HG02840 (cell line): ENCODE data around the gene VAC14.
"Not testable (repeated sequence)": the region's sequence is repeated elsewhere in the genome, so short reads cannot be mapped to it uniquely, and the experiment has no call there.

ENCODE experiments used
- ATAC-seq: cut with Tn5 transposase; IDR thresholded peaks from one replicate; pipeline ENCODE4 v1.9.1; 2021; ENCODE audit warnings: mild to moderate bottlenecking, moderate library complexity, moderate number of reproducible peaks; ENCODE audit not compliant: unreplicated experiment, low FRiP score

Gene VAC14

GRCh38 chr16:70653809-70654771 is 146.9 kb downstream of the VAC14 start:
- no peak for ATAC-seq

GRCh38 chr16:70653406-70653805 is 147.6 kb downstream of the VAC14 start:
- no peak for ATAC-seq

- ATAC-seq = no peak
These were observed 148.6 kb downstream of the VAC14 start for GRCh38 chr16:70652322-70652721.

GRCh38 chr16:70651524-70651923 is 149.4 kb downstream of the VAC14 start:
- no peak for ATAC-seq

- ATAC-seq = no peak
These were observed 150.7 kb downstream of the VAC14 start for GRCh38 chr16:70650216-70650615.

GRCh38 chr16:70649300-70649699 is 151.7 kb downstream of the VAC14 start:
- ATAC-seq = no peak

- ATAC-seq = no peak
These were observed 152.4 kb downstream of the VAC14 start for GRCh38 chr16:70648606-70649005.

- ATAC-seq = no peak
These were observed 153.3 kb downstream of the VAC14 start for GRCh38 chr16:70647441-70648359.

- ATAC-seq = no peak
These were observed 154.4 kb downstream of the VAC14 start, which contains the start of gene IL34 for GRCh38 chr16:70646260-70647241. IL34 (plus strand) TSS chr16:70646559; CDS start chr16:70646948, 389 bp downstream.

- no peak for ATAC-seq
These were observed 156.0 kb downstream of the VAC14 start for GRCh38 chr16:70644763-70645597.

GRCh38 chr16:70643264-70643663 is 157.7 kb downstream of the VAC14 start:
- ATAC-seq = not testable (repeated sequence)

- ATAC-seq = no peak
These were observed 158.3 kb downstream of the VAC14 start for GRCh38 chr16:70642633-70643032.

- ATAC-seq = no peak
These were observed 161.9 kb downstream of the VAC14 start for GRCh38 chr16:70638814-70639792.
